HG03045 (cell line): ENCODE measurements around the gene ATP8A1.
A peak's percentile ranks its signal among the peaks of the same experiment; 100 is the strongest.

Experiments
- ATAC-seq: cut with Tn5 transposase; IDR thresholded peaks from one replicate; pipeline ENCODE4 v1.9.1; 2021; ENCODE audit warnings: mild to moderate bottlenecking, moderate library complexity; ENCODE audit not compliant: unreplicated experiment

ATP8A1 gene

DNA sequence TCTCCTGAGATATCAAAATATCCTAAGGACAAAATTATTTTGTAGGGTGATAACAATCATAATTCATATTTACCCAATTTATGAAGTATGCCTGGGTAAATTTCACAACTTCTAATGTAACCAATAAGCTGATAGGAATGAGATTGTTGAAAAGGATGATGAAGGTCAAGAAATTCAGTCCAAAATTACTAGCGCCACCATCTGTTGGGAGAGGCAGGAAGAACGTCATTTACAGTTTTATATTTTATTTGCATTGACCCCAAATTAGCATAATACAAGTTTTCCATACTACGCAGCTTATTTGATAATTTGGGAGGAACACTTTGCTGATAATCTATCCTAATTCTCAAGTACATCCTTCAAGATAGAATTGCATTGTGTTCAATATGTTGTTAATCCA is 78.7 kb downstream of the ATP8A1 start:
- no peak for ATAC-seq

DNA sequence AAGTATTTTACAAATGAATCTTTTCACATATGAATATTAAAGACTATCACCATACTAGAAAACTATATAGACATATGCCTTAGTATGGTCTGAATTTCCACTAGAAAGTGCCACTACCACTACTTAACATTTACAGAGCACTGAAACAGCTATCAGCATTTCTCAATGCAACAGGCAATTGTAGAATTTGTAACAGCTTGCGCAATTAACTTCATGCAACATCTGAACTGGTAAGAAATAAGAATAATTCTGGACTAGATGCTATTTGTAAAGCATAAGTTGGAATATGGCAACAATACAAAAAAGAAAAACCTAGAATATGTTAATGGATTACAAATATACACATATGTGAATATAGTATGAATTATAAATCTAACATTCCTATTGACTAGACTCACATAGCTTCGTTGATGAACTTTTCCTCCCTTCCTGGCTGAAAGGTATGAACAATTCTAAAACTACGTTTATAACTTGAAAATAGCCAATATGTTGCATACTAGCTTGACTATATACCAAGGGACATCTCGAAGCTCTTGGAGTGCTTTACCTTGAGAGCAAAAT is 82.0 kb downstream of the ATP8A1 start:
- ATAC-seq = no peak

DNA sequence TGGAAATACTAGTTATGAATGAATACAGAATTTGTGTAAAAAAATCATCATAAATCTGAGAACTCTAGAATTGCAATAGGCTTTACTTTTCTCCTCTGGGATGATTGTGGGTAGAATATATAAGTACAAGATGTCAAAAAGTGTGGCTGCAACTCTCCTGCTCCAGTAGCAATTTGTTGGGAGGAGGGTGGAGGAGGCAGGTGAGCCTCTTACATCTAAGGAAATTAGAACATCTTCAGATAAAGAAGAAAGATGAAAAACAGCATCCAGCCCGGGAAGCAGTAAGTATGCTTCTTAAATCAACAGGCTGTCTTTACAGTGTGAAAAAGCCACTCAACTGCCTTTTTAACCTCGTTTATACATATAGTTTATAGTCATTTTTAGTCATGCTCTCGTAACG is 83.7 kb downstream of the ATP8A1 start:
- ATAC-seq = no peak

DNA sequence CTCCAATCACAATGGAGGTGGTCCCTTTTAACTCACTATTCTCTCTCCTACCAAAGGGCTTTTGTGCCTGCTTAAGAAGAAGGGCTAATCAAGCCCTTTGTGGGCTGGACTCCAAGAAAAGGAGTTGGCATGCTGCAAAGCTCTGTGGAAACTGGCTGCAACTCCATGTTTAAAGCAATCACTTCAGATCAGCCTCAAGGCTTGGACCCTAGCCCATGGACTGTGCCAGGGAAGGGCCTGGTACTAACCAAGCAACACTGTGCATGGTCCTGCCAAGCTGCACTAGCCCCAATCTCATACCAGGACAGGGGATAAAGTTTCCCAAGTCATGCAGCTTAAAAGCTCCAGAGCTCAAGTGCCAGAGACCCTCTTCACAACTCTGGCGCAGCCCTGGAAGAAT is 86.7 kb downstream of the ATP8A1 start:
- no peak for ATAC-seq

DNA sequence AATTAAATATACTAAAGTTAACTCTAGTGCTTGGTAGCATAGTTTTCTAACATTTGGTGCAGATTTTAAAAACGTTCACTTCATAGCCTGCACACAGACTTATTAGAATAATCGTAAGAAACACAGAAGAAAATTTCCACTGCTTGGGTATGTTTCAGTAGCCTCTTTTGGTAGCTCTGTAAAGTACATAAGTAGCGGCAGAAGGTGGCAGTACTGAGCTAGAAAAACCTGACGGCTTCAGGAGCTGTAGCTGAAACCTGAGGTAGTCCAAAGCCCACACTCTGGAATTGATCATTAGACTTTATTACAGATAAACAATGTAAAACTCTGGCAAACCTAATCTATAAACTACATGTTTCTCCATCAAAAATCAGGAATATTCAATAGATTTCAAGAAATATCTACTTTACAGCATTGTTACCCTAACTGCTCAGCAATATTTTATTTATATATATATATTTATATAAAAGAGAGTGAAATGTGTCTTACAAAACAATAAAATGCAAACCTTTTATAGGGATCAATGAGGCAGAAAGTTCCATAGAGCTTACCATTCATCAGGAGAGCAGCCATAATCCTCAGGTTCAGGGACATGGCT is 88.2 kb downstream of the ATP8A1 start:
- ATAC-seq = peak; percentile 95

DNA sequence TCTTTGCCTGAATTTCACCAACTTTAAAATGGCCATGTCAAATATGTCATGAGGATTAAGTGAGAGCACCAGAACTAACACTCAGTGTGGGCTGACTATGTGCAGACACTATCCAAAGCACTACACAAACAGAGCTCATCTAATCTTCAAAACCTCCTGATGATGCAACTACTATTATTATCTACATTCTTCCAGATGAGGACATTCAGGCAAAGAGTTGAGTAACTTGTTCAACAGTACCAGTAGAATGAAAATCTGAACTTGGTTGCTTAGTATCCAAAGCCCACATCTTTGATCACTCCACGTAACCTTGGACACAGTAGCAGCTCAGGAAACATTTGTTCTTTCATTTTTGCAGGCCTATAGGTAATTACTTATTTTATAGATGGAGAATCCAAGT is 90.1 kb downstream of the ATP8A1 start:
- no peak for ATAC-seq

DNA sequence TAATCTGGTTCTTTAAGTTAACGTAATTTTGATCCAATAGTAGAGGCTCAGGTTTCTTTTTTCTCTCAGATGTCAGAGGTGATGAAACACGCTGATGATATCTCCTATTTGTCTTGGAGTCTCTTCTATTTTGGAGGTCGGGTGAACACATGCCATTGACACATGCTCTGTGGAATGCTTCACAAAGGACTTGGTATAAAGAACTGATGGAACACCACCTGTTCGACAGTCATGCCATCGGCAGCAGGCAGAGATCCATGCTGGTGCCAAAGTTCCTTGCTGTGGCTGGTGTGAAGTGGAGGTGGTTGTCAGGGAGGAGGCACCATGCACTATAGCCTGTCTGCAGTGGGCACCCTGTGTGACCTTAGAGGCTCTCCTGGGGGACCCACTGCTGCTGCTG is 94.9 kb downstream of the ATP8A1 start:
- ATAC-seq = no peak

DNA sequence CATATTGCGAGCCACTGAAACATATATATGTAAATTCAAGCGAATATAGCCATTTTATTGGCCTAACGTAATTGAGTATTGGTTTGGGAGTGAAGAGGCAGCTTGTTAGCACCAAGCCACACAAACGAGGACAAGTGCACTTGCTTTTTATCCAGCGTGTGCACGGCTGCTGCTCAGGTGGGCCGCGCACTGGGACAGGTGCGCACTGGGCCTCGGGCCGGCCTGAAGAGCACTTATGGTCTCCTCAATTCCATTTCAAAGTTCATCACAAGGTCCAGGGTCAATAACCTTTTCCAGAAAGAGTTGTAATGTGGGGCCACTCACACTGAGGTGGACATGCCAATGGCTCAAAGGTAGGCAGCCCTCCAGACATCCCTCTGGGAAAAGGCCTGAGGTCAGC is 95.9 kb downstream of the ATP8A1 start:
- no peak for ATAC-seq

DNA sequence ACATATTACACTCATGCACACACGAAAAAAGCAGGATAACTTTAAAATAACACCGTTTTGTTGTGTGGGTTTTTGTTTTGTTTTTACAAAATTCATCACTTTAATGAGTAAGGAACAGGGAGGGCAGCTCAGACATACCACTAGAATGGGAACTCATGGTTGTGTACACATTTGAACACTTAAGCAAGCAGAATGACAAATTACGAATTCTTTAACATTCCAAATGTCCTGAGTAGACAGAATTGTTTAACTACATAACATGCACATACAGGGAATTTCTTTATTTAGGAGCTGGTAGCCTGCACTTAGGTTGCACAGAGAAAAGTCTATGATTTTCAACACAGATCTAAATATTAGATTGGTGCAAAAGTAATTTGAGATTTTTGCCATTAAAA is 96.4 kb downstream of the ATP8A1 start:
- ATAC-seq = no peak

DNA sequence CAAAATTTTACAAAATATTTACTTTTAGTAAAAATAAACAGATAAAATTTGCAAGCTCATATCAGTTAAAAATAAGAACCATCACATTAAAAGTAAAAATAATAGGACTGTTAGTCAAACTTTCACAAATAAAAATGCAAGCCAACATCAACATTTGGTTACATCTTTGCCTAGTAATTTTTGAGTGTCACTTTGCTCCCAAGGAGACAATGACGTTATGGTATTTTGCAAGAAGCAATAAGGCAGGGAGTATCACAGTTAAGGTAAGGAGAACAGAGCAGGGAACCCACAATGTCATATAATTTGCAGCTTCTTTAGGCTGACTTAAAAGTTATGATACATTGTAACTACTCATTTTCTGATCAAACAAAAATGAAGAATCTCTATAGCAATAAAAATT is 98.7 kb downstream of the ATP8A1 start:
- ATAC-seq = no peak

DNA sequence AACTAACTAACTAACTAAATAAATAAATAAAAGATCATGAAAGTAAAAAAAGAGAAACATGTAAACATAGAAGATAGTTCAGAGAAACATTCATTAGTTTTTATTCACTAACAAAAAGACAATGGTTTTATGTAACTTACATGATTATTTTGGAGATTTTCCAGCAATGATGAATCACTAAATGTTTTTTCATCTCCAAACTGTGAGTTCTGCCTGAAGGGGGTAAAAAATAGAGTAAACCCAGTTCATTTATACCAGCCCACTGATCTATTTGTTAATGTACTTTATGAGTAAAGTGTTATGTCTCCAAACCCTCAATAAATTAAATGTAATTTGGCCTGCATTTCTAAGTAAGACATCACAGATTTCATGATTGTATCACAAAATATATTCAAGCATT is 101.1 kb downstream of the ATP8A1 start:
- ATAC-seq = no peak

DNA sequence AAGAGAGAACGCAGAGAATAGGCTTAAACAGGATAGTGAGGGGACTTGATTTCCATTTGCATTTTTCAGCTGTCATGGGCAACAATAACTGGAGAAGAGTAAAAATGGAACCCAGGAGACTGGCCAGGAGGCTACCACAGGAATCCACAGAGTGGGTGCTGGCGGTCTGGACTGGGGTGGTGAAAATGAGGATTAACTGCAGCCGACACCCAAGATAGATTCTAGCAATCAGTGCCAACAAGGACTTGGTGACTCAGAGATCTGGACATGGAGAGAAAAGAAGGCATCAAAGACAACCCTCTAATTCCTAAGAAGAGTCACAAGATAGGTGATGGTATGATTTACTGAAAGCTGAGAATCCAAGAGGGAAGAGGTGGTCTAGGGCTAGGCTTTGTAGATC is 102.8 kb downstream of the ATP8A1 start:
- no peak for ATAC-seq

DNA sequence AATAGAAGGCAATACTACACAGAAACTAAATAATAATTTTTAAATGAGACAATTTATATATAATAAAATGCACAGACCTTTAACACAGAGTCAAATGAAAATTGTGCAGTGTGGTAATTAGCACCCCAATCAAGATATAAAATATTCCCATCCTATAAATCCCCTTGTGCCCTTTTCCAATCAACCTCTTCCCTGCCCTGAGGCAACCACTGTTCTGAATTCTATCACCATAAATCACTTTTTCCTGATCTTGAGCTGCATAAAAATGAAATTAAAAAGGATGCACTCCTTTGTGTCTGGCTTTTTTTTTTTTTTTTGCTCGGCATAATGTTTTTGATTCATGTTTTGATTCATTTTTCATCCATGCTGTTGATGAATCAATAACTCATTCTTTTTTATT is 107.0 kb downstream of the ATP8A1 start:
- ATAC-seq = no peak

DNA sequence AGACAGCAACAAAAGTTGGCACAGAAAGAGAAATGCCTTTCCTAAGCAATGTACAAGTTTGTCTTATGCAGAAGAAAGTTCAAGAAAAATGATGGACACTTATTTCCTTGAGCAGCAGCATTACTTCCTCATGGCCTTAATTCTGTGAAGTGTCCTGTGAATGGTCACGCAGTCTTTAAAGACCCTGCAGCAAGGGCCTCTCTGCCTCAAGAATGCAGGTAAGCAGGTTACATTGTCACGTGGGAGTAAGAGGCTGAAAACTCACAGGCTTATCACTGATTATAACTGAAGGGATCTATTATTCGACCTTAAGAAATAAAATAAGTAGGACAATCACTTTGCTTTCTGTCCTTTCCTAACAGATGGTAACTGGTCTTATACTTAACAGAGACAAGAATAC is 109.1 kb downstream of the ATP8A1 start:
- no peak for ATAC-seq

DNA sequence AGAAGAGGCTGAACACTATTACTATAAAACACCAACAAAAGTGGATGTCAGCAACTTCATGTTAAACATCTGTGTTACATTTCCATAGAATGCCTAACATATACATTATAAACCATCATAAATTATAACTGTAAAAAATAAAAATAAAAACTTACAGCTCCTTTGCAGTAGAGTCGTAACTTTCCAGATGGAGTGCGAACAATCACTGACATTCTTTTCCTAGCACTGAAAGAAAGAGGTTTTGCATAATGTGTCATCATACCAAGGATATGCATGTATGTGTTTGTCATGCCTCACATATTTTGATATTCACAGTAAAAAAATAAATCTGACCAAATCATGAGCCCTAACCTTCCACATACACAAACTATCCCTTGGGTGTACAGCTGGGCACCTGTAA is 113.1 kb downstream of the ATP8A1 start:
- ATAC-seq = no peak

DNA sequence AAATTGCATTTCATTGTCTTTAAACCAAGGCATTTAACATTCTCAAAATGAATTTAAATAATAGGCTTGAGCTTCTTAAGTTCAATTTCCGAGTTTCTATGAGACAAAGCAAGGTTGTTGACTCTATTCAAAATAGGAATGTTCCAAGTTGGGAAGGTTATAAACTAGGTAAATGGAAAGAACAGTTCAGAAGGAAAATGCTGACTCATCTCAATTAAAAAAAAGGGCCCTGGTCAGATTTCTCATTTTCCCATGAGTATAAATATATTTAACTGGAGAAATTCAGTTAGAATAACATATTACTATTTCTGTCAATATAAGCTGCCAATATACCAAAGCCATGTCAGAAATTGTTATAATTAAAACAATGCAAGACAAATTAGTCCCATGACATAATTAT is 113.8 kb downstream of the ATP8A1 start:
- no peak for ATAC-seq

DNA sequence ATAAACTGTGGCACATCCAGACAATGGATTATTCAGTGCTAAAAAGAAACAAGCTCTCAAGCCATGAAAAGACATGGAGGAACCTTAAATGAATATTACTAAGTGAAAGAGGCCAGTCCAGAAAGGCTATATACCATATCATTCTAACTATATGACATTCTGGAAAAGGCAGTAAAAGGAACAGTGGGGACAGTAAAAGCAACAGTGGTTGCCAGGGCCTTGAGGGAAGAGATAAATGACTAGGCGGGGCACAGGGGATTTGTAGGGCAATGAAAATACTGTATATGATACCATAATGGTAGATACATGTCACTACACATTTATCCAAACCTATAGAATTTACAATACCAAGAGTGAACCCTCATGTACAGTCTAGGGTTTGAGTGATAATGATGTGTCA is 115.3 kb downstream of the ATP8A1 start:
- no peak for ATAC-seq

DNA sequence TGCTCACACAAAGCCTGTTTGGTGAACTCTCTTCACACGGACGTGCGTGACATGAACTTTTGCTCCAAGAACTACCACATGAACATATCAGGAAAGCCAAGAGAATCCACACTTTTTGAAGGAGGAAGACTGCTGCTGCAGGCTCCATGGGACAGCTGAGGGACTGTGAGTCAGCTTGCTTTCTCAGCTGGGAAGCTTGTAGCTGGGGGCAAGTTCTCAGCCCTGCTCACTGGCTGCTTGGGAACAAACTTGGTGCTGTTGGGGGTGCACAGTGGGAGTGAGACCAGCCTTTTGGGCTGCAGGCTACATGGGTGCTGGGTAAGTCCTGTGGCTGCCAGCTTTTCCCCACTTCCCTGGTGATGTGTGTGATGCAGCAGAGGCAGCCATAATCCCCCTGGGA is 123.9 kb downstream of the ATP8A1 start:
- ATAC-seq = no peak

DNA sequence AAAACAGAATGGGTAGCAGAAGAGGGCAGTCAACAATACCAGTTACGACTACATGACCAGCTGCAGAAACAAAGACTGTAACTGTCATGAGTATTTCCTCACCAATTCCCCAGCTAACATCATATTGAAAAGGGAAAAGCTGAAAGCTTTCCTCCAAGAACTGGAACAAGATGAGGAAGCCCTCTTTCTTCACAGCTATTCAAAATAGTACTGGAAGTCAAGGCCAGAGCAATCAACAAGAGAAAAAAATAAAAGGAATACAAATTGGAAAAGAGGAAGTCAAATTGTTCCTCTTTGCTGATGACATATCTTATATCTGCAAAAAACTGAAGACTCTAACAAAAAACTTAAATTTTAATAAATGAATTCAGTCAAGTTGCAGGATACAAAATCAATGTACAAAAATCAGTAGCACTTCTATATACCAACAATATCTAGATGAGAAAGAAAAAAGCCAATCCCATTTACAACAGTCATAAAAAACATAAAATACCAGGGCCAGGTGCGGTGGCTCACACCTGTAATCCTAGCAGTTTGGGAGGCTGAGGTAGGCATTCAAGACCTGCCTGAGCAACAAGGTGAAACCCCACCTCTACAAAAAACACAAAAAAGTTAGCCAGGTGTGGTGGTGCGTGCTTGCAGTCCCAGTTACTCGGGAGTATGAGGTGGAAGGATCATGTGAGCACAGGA is 125.4 kb downstream of the ATP8A1 start:
- no peak for ATAC-seq

DNA sequence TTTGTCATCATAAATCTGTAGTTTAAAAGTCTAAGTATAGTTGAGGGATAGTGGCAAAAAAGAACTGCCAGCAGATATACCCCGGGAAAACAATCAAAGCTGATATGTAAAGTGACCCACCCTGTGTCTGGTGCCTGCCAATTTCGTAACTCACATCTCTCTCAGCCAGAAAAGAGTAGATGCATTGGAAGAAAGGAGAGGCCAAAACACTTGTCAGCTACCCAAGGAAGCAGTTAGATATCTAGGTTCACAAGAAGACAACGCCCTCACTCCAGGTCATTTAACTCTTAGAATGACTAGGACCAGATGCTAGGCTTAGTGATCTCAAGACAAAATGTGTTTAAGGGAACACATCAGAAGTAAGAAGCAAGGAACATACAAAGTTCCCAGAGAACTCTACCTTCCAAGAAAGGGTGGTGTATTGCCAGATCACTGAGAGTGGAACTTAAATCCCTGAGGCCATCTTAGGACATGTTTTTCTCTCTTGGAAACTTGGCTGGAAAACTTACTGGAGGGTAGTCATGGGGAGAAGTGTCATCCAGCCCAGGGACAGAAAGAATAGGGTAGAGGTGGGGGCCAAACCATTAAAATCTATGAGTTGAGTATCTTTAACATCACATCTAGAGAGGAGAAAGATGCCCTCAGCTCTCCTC is 133.7 kb downstream of the ATP8A1 start:
- ATAC-seq = no peak

DNA sequence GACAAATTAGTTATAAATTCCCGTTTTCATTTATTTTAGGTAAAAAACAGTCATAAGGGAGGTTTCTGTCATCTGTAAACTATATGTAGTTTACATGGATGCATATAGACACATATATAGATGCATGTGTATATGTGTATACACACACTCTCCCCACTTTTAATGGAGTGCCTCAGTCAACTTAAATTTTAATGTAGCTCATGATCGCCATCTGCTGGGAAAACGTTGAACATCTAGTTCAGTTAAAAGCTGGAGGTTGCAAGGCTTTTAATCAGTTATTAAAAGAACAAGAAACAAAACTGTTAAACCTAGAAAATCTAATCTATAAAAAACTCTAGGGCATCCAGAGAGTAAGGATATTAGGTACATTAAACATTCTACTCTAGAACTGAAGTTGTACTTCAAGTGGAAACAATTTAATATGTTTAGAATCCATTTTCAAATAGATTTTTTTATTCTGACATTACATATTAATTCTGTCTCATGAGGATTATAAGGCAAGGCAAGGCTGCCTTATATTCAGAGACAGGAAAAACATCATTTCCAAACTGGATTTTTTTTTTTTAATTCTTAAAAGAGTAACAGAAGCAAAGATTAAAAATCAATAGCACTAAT is 137.0 kb downstream of the ATP8A1 start:
- peak; percentile 62 for ATAC-seq
